ENCODE measurements around the gene EXOC6.
"Not testable (repeated sequence)": the region's sequence is repeated elsewhere in the genome, so short reads cannot be mapped to it uniquely, and the experiment has no call there.

EXOC6 gene

GRCh38 chr10:92946491-92946890 is 98.2 kb downstream of the EXOC6 start:
- DNase-seq, result no peak

GRCh38 chr10:92952573-92952972 is 104.3 kb downstream of the EXOC6 start:
- DNase-seq, result not testable (repeated sequence)

GRCh38 chr10:92957223-92958010 is 109.1 kb downstream of the EXOC6 start:
- no peak for DNase-seq

- DNase-seq, result no peak
Observed at GRCh38 chr10:92961638-92962037, 113.3 kb downstream of the EXOC6 start.

- no peak for DNase-seq
Observed at GRCh38 chr10:92965314-92965713, 117.0 kb downstream of the EXOC6 start.

- DNase-seq, result no peak
Observed at GRCh38 chr10:92967641-92968040, 119.3 kb downstream of the EXOC6 start.

GRCh38 chr10:92969151-92969550 is 120.8 kb downstream of the EXOC6 start:
- DNase-seq, result no peak

GRCh38 chr10:92970301-92971070 is 122.2 kb downstream of the EXOC6 start:
- DNase-seq, result no peak

GRCh38 chr10:92972066-92972870 is 123.9 kb downstream of the EXOC6 start:
- DNase-seq, result no peak

- DNase-seq, result no peak
Observed at GRCh38 chr10:92972886-92973285, 124.6 kb downstream of the EXOC6 start.

- not testable (repeated sequence) for DNase-seq
Observed at GRCh38 chr10:92976278-92976677, 128.0 kb downstream of the EXOC6 start.

GRCh38 chr10:92989250-92989649 is 140.9 kb downstream of the EXOC6 start:
- no peak for DNase-seq

GRCh38 chr10:92990615-92991014 is 142.3 kb downstream of the EXOC6 start:
- peak; percentile 1 to 2 for DNase-seq

GRCh38 chr10:92991513-92991912 is 143.2 kb downstream of the EXOC6 start:
- DNase-seq, result no peak

- no peak for DNase-seq
Observed at GRCh38 chr10:92993699-92994272, 145.5 kb downstream of the EXOC6 start.

GRCh38 chr10:92995509-92995908 is 147.2 kb downstream of the EXOC6 start:
- DNase-seq, result no peak

GRCh38 chr10:92997620-92998019 is 149.3 kb downstream of the EXOC6 start:
- DNase-seq, result no peak

- no peak for DNase-seq
Observed at GRCh38 chr10:92999191-92999590, 150.9 kb downstream of the EXOC6 start.

- DNase-seq, result no peak
Observed at GRCh38 chr10:93006435-93007039, 158.2 kb downstream of the EXOC6 start.

GRCh38 chr10:93015722-93016121 is 167.4 kb downstream of the EXOC6 start:
- no peak for DNase-seq

- no peak for DNase-seq
Observed at GRCh38 chr10:93023013-93023650, 174.8 kb downstream of the EXOC6 start.

- no peak for DNase-seq
Observed at GRCh38 chr10:93026072-93026471, 177.8 kb downstream of the EXOC6 start.

All from activated CD4-positive, alpha-beta T cell treated with anti-CD3 and anti-CD28 coated beads for 4 hours (primary cell).